ENCODE data around the gene PARVB. TPM values are rescaled to one million over a fixed set of nuclear protein-coding genes. Genes with fewer than 3 reads are reported as not detected.

PARVB gene
- total and polyA plus RNA-seq, 2 experiments from 2014 or later: 10.2 to 11.2 TPM

DNA sequence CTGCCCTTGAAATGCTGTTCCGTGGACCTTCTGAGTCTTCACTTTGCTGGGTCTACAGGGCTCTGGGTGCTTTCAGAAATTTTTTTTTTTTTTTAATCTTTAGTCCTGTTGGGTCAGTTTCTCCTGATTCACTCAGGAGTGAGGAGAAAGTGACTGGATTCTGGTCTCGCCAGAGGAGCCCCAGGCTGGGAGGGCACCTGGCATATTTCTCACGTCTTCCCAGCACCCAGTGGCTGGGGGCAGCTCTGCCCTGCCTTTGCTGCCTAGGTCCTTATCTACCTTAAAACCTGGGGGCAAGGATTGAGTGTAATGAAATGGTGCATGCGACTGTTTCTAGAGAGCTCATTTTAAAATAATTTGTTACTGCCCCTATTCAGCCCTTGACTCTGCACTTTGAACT lies 45.5 kb upstream of the PARVB start:
- Histone ChIP-seq H3K36me3 (replicated peaks; ENCODE audit: insufficient read depth, low read depth) (no peaks in the 10 kb centered on the region), H3K79me2 (no peaks in the 10 kb centered on the region), H3K9me2 (replicated peaks; ENCODE audit: insufficient read depth) (no peaks in the 10 kb centered on the region), H3K27ac (no peak overlapping the region), H2AFZ (no peak overlapping the region), H3K4me3 (no peak overlapping the region), H3K4me2 (no peak overlapping the region), H4K20me1 (ENCODE audit: insufficient read depth, poor library complexity, severe bottlenecking) (no peaks in the 10 kb centered on the region), H3K27me3 (no peaks in the 10 kb centered on the region), H3K9me3 (ENCODE audit: low read depth) (no peaks in the 10 kb centered on the region), H3K4me1 (ENCODE audit: insufficient read depth) (no peaks in the 10 kb centered on the region)
- WGBS (ENCODE audit: low lambda C conversion rate, missing lambda C conversion rate): 93% methylated on average over 4 of the region's 4 CpGs
- TF ChIP-seq, protein P1, sequence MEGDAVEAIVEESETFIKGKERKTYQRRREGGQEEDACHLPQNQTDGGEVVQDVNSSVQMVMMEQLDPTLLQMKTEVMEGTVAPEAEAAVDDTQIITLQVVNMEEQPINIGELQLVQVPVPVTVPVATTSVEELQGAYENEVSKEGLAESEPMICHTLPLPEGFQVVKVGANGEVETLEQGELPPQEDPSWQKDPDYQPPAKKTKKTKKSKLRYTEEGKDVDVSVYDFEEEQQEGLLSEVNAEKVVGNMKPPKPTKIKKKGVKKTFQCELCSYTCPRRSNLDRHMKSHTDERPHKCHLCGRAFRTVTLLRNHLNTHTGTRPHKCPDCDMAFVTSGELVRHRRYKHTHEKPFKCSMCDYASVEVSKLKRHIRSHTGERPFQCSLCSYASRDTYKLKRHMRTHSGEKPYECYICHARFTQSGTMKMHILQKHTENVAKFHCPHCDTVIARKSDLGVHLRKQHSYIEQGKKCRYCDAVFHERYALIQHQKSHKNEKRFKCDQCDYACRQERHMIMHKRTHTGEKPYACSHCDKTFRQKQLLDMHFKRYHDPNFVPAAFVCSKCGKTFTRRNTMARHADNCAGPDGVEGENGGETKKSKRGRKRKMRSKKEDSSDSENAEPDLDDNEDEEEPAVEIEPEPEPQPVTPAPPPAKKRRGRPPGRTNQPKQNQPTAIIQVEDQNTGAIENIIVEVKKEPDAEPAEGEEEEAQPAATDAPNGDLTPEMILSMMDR (IDR thresholded peaks at IDR 0.05; ENCODE audit: poor library complexity): no peak
- TF ChIP-seq EZH2phosphoT487 (IDR thresholded peaks at IDR 0.05; ENCODE audit: low read depth, severe bottlenecking, unreplicated experiment) (no peak), EZH2 (IDR thresholded peaks at IDR 0.05; ENCODE audit: borderline replicate concordance) (no peak)
- no peak for DNase-seq (ENCODE audit: low spot score)

GRCh38 chr22:43980579-43980978 lies 43.5 kb upstream of the PARVB start:
- Histone ChIP-seq H3K27me3 (no peaks in the 10 kb centered on the region), H4K20me1 (ENCODE audit: insufficient read depth, poor library complexity, severe bottlenecking) (no peaks in the 10 kb centered on the region), H3K4me1 (ENCODE audit: insufficient read depth) (no peaks in the 10 kb centered on the region), H2AFZ (no peak overlapping the region), H3K9me3 (ENCODE audit: low read depth) (no peaks in the 10 kb centered on the region), H3K36me3 (replicated peaks; ENCODE audit: insufficient read depth, low read depth) (no peaks in the 10 kb centered on the region), H3K79me2 (no peaks in the 10 kb centered on the region), H3K4me2 (no peak overlapping the region), H3K27ac (no peak overlapping the region), H3K9me2 (replicated peaks; ENCODE audit: insufficient read depth) (no peaks in the 10 kb centered on the region), H3K4me3 (no peak overlapping the region)
- WGBS (ENCODE audit: low lambda C conversion rate, missing lambda C conversion rate): 98% methylated on average over 7 of the region's 7 CpGs
- DNase-seq (ENCODE audit: low spot score): no peak
- TF ChIP-seq EZH2 (IDR thresholded peaks at IDR 0.05; ENCODE audit: borderline replicate concordance) (no peak), EZH2phosphoT487 (IDR thresholded peaks at IDR 0.05; ENCODE audit: low read depth, severe bottlenecking, unreplicated experiment) (no peak)
- TF ChIP-seq, protein P1 (IDR thresholded peaks at IDR 0.05; ENCODE audit: poor library complexity): no peak

GRCh38 chr22:43980996-43981395 lies 43.1 kb upstream of the PARVB start:
- no peaks in the 10 kb centered on the region for H4K20me1 ChIP-seq (ENCODE audit: insufficient read depth, poor library complexity, severe bottlenecking)
- no peak for DNase-seq (ENCODE audit: low spot score)
- H3K27ac ChIP-seq: no peak overlapping the region
- H3K4me1 ChIP-seq (ENCODE audit: insufficient read depth): no peaks in the 10 kb centered on the region
- TF ChIP-seq EZH2phosphoT487 (IDR thresholded peaks at IDR 0.05; ENCODE audit: low read depth, severe bottlenecking, unreplicated experiment): no peak
- TF ChIP-seq EZH2 (IDR thresholded peaks at IDR 0.05; ENCODE audit: borderline replicate concordance): no peak
- TF ChIP-seq, protein P1 (IDR thresholded peaks at IDR 0.05; ENCODE audit: poor library complexity): no peak
- H3K27me3 ChIP-seq: no peaks in the 10 kb centered on the region
- no peak overlapping the region for H3K4me3 ChIP-seq
- no peak overlapping the region for H2AFZ ChIP-seq
- WGBS (ENCODE audit: low lambda C conversion rate, missing lambda C conversion rate): 95% methylated on average over 17 of the region's 17 CpGs
- no peak overlapping the region for H3K4me2 ChIP-seq
- H3K36me3 ChIP-seq (replicated peaks; ENCODE audit: insufficient read depth, low read depth): no peaks in the 10 kb centered on the region
- H3K9me3 ChIP-seq (ENCODE audit: low read depth): no peaks in the 10 kb centered on the region
- H3K9me2 ChIP-seq (replicated peaks; ENCODE audit: insufficient read depth): no peaks in the 10 kb centered on the region
- no peaks in the 10 kb centered on the region for H3K79me2 ChIP-seq

DNA sequence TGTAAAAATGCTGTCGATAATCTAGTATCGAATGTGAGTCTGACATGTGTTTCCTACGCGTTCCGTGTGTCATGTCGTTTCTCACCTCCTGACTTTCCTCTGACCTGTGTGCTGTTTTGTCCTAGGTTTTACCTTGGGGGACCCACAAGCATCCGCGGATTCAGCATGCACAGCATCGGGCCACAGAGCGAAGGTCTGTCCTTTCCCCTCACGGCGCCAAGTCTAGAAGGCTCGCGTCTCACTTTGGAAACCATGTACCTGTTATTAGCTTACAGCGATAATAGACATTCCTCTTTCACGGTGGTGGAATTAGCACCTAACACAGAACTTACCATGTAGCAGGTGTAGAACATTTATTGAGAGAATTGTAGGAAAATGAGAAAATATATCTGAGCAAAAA lies 40.3 kb upstream of the PARVB start:
- Histone ChIP-seq H2AFZ (no peak overlapping the region), H3K4me1 (ENCODE audit: insufficient read depth) (no peaks in the 10 kb centered on the region), H3K9me3 (ENCODE audit: low read depth) (no peaks in the 10 kb centered on the region), H3K27ac (no peak overlapping the region), H3K79me2 (no peaks in the 10 kb centered on the region), H3K27me3 (no peaks in the 10 kb centered on the region), H4K20me1 (ENCODE audit: insufficient read depth, poor library complexity, severe bottlenecking) (no peaks in the 10 kb centered on the region), H3K36me3 (replicated peaks; ENCODE audit: insufficient read depth, low read depth) (no peaks in the 10 kb centered on the region), H3K9me2 (replicated peaks; ENCODE audit: insufficient read depth) (no peaks in the 10 kb centered on the region), H3K4me3 (no peak overlapping the region), H3K4me2 (no peak overlapping the region)
- WGBS (ENCODE audit: low lambda C conversion rate, missing lambda C conversion rate): 96% methylated on average over 16 of the region's 16 CpGs
- no peak for DNase-seq (ENCODE audit: low spot score)
- no peak for TF ChIP-seq EZH2 (IDR thresholded peaks at IDR 0.05; ENCODE audit: borderline replicate concordance)
- TF ChIP-seq, protein P1 (IDR thresholded peaks at IDR 0.05; ENCODE audit: poor library complexity): no peak
- no peak for TF ChIP-seq EZH2phosphoT487 (IDR thresholded peaks at IDR 0.05; ENCODE audit: low read depth, severe bottlenecking, unreplicated experiment)
